H1 (cell line): ENCODE measurements around the gene MYH9. TPM values are rescaled to one million over a fixed set of nuclear protein-coding genes. Genes with fewer than 3 reads are reported as not detected.

Experiments used
- ASH2L ChIP-seq: fragments of 200-600, 300-600 bp; sonication (generic); IDR thresholded peaks from one replicate; pipeline ENCODE4 v1.7.1; 2017; ENCODE audit warnings: low read length
- CEBPB ChIP-seq: IDR thresholded peaks from 2 replicates; pipeline ENCODE4 v1.6.1; 2012; ENCODE audit warnings: low read depth, low read length
- CHD7 ChIP-seq: fragments of 300-600 bp; sonication (generic); IDR thresholded peaks from 2 replicates; pipeline ENCODE4 v1.7.1; 2012; ENCODE audit warnings: low read length, moderate library complexity, mild to moderate bottlenecking, inconsistent platforms; ENCODE audit not compliant: insufficient replicate concordance
- CREB1 ChIP-seq: IDR thresholded peaks from 2 replicates; pipeline ENCODE4 v1.6.1; 2012; ENCODE audit warnings: inconsistent platforms
- EGR1 ChIP-seq: IDR thresholded peaks from 2 replicates; pipeline ENCODE4 v1.6.1; 2011; ENCODE audit warnings: low read depth, low read length, borderline replicate concordance
- EZH2 ChIP-seq: fragments of 200-600 bp; sonication (generic); IDR thresholded peaks from 2 replicates; pipeline ENCODE4 v1.7.1; 2012; ENCODE audit warnings: low read depth, mild to moderate bottlenecking, moderate library complexity, low read length, inconsistent platforms; ENCODE audit not compliant: severe bottlenecking
- FOSL1 ChIP-seq: IDR thresholded peaks from 2 replicates; pipeline ENCODE4 v1.6.1; 2011; ENCODE audit warnings: mild to moderate bottlenecking, low read depth, low read length, moderate library complexity; ENCODE audit not compliant: insufficient read depth
- JUN ChIP-seq: IDR thresholded peaks from 2 replicates; pipeline ENCODE4 v1.6.1; 2011; ENCODE audit warnings: low read depth, mild to moderate bottlenecking, improper control_type of control experiment, low read length
- KDM4A ChIP-seq: IDR thresholded peaks from one replicate; pipeline ENCODE4 v1.7.1; 2012; ENCODE audit warnings: low read depth, mild to moderate bottlenecking, moderate library complexity, low read length, inconsistent platforms; ENCODE audit not compliant: severe bottlenecking
- POLR2A ChIP-seq, 2 experiments: IDR thresholded peaks; 1 replicate in 1 of 2; 2 replicates in 1 of 2; pipeline ENCODE4 v1.6.1; 2011; ENCODE audit warnings: low read depth in 2 of 2, low read length in 2 of 2, mild to moderate bottlenecking in 2 of 2; ENCODE audit errors: control extremely low read depth in 1 of 2
- RFX5 ChIP-seq: IDR thresholded peaks from 2 replicates; pipeline ENCODE4 v1.6.1; 2011; ENCODE audit warnings: low read depth, low read length, improper control_type of control experiment, borderline replicate concordance
- RXRA ChIP-seq: IDR thresholded peaks from 2 replicates; pipeline ENCODE4 v1.6.1; 2011; ENCODE audit warnings: low read depth, mild to moderate bottlenecking, low read length, moderate library complexity; ENCODE audit not compliant: insufficient read depth
- polyA plus RNA-seq, 7 experiments: library from polyadenylated mRNA; depleted of rRNA in 3 of 7; stranded (reverse) in 5 of 7; unstranded in 2 of 7; fragments of >200 nt in 5 of 7; fragments of 200-250 nt in 2 of 7; gene quantifications; 1 replicate in 5 of 7; 2 replicates in 1 of 7; 4 replicates in 1 of 7; pipeline versions ENCODE4 v1.2.1 to v1.2.3, GENCODE V29; 2011 to 2013; ENCODE audit warnings: missing spikeins in 2 of 7, mixed read lengths in 2 of 7
- total RNA-seq: library from RNA; stranded (reverse); fragmentation: NEBNext Ultra II Directional; extraction: Animal tissue kit (Norgen Biotek cat#: 25700); gene quantifications from 2 replicates; pipeline ENCODE4 v1.2.1, GENCODE V29; 2021

Gene MYH9
- total and polyA plus RNA-seq, 2 of the 8 experiments (the other 6 are each of a cell fraction or from before 2014, with no cell fraction given), result 24.9 to 322 TPM

- TF ChIP-seq CHD7 (no peak), KDM4A (no peak), CREB1 (no peak), FOSL1 (no peak), JUN (no peak), POLR2A (IDR thresholded peaks at IDR 0.05; ENCODE audit: control extremely low read depth in 1 of 2, low read depth in 2 of 2, low read length in 2 of 2) (peak in 1 of 2 experiments; percentile 58; a peak in 1 of 3 replicates), EZH2 (no peak), RFX5 (no peak), CEBPB (no peak), EGR1 (no peak), ASH2L (no peak), RXRA (no peak)
These were observed 64.4 kb downstream of the MYH9 start (continued) for GRCh38 chr22:36323182-36323854.
